ENCODE measurements around the gene GRB7.
"Not testable (repeated sequence)": the region's sequence is repeated elsewhere in the genome, so short reads cannot be mapped to it uniquely, and the experiment has no call there.

GRB7 gene

GRCh38 chr17:39753514-39754160 lies 15.9 kb downstream of the GRB7 start:
- peak; percentile 68 for DNase-seq

GRCh38 chr17:39754161-39754957 lies 16.6 kb downstream of the GRB7 start:
- peak; percentile 96 for DNase-seq

- DNase-seq, result peak; percentile 39
These were observed 17.3 kb downstream of the GRB7 start for GRCh38 chr17:39754958-39755553.

GRCh38 chr17:39755554-39756379 lies 18.0 kb downstream of the GRB7 start:
- DNase-seq, result no peak

- DNase-seq, result no peak
These were observed 18.8 kb downstream of the GRB7 start for GRCh38 chr17:39756380-39757079.

- DNase-seq, result no peak
These were observed 19.5 kb downstream of the GRB7 start for GRCh38 chr17:39757176-39757662.

- DNase-seq, result no peak
These were observed 20.5 kb downstream of the GRB7 start for GRCh38 chr17:39757931-39758873.

- DNase-seq, result no peak
These were observed 21.5 kb downstream of the GRB7 start for GRCh38 chr17:39759204-39759603.

GRCh38 chr17:39761861-39762496 lies 24.2 kb downstream of the GRB7 start:
- DNase-seq, result no peak

GRCh38 chr17:39763051-39763820 lies 25.5 kb downstream of the GRB7 start:
- DNase-seq, result no peak

GRCh38 chr17:39764171-39764570 lies 26.4 kb downstream of the GRB7 start:
- not testable (repeated sequence) for DNase-seq

- no peak for DNase-seq
These were observed 27.4 kb downstream of the GRB7 start for GRCh38 chr17:39765175-39765574.

GRCh38 chr17:39765766-39766165 lies 28.0 kb downstream of the GRB7 start:
- DNase-seq, result no peak

GRCh38 chr17:39767147-39767546 lies 29.4 kb downstream of the GRB7 start:
- DNase-seq, result no peak

GRCh38 chr17:39769974-39770587 lies 32.3 kb downstream of the GRB7 start:
- DNase-seq, result no peak

- DNase-seq, result no peak
These were observed 34.7 kb downstream of the GRB7 start for GRCh38 chr17:39772415-39772814.

GRCh38 chr17:39772987-39773934 lies 35.5 kb downstream of the GRB7 start:
- no peak for DNase-seq

GRCh38 chr17:39774047-39774446 lies 36.3 kb downstream of the GRB7 start:
- no peak for DNase-seq

Measured in hematopoietic multipotent progenitor cell treated with erythropoietin and hydrocortisone succinate and interleukin-3 and kit ligand, for 6 days (in vitro differentiated cells).